Hematopoietic multipotent progenitor cell treated with erythropoietin and hydrocortisone succinate and interleukin-3 and kit ligand, for 17 days (in vitro differentiated cells): ENCODE measurements around the gene KCTD19.
A peak's percentile ranks its signal among the peaks of the same experiment; 100 is the strongest.

ENCODE experiments used
- DNase-seq: peaks from one replicate; pipeline ENCODE4 v3.0.0-alpha.2; 2015; ENCODE audit warnings: low spot score

The KCTD19 gene

GRCh38 chr16:67258161-67258835, 68.2 kb downstream of the KCTD19 start:
- DNase-seq = no peak

GRCh38 chr16:67257486-67258160, 68.9 kb downstream of the KCTD19 start:
- DNase-seq = no peak

GRCh38 chr16:67256701-67257230, 69.8 kb downstream of the KCTD19 start:
- DNase-seq = no peak

DNA sequence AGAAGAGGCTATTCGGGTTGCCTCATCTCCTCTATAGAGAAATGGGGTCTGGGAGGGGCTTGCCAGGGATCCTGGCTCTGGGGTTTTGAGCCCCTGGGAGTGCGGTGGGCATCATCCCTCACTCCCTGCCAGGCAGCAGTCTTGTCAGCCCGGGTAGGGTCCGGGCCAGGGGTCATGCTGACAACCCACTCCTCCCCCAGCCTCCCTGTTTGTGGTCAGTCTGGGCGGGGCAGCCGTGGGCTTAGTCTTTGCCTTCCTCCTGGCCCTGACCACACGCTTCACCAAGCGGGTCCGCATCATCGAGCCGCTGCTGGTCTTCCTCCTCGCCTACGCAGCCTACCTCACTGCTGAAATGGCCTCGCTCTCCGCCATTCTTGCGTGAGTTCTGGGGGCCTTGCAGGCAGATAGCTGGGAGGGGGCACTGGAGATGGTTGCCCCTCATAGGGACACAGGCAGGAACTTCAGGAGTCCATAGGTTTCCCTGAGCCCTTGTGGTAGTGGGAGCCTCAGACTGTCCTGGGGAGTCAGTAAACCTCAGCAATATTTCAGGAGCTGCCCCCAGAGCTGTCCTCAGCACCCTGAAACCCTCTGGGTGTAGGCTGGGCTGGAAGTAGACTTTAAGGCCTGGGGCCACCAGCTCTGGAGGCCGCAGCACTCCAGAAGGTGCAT, 70.9 kb downstream of the KCTD19 start:
- no peak for DNase-seq

DNA sequence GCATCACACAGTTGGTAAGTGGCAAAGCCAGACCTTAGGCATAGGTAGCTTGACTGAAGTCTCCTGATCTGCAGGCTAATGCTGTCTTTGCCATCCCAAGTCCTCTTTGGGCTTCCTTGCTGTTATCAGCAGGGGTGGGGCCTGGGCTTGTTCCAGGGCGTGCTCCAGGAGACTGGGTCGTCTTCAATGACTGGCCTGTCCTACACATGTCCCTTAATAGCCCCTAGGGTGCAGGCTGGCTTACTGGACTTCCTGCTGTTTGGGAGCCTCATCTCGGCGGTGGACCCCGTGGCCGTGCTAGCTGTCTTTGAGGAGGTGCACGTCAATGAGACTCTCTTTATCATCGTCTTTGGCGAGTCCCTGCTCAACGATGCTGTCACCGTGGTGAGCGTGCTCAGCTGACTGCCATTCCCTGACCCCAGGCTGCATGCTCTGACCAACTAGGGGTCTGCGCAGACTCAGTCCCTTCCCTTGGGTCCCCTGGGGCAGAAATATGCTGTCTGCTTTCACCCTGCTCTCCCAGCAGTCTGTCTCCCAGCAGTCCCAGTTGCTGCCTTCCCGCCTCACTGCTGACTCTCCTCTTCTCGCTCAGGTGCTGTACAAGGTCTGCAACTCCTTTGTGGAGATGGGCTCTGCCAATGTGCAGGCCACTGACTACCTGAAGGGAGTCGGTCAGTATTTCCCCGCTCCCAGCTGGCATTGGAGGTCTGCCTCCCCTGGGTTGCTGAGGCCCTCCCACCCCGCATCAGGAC, 71.6 kb downstream of the KCTD19 start:
- peak; percentile 60 for DNase-seq

DNA sequence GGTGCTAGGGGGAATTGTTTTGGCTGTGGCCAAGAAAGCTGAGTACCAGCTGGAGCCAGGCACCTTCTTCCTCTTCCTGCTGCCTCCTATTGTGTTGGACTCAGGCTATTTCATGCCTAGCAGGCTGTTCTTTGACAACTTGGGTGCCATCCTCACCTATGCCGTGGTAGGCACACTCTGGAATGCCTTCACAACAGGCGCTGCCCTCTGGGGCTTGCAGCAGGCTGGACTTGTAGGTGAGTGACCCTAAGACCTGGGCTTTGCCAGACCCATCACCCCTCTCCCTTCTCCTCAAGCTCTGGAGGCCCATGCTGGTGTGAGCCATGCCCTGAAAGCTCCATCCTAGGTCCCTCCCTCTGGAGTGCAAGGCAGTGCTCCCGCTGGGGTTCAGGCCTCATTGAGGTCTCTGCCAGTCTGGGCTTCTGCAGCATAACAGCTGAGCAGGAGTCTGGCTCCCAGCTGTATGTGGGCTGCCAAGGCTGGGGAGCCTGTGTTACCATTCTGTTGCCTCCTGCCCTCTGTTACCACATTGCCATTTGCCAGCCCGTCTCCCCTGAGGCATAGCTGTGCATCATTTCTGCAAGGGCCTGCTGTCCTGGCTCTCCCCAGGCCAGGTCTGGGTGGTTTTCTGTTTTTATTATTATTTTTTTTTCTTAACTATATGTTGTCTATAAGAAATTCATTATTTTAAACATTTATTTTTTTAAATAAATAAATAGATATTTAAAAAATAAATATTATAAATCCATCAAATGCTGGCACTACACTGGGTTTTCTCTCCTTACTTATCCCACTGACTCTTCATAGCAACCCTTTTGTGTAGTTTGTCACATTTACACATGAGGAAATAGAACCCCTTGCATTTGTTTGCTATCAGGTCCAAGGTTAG, 73.7 kb downstream of the KCTD19 start:
- no peak for DNase-seq

DNA sequence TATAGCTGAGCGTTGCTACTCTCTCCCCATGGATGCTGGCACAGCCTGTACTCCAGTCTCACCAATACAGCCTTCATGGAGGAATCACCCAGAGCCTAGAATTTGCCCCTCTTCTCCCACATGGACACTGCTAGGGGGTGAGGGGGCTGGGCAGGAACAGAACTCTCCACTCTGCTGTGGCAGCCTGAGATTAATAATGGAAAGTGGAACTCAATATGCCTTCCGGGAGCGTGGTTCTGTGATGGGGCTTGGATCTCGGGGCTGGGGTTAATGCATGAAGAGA, 76.6 kb downstream of the KCTD19 start:
- no peak for DNase-seq

DNA sequence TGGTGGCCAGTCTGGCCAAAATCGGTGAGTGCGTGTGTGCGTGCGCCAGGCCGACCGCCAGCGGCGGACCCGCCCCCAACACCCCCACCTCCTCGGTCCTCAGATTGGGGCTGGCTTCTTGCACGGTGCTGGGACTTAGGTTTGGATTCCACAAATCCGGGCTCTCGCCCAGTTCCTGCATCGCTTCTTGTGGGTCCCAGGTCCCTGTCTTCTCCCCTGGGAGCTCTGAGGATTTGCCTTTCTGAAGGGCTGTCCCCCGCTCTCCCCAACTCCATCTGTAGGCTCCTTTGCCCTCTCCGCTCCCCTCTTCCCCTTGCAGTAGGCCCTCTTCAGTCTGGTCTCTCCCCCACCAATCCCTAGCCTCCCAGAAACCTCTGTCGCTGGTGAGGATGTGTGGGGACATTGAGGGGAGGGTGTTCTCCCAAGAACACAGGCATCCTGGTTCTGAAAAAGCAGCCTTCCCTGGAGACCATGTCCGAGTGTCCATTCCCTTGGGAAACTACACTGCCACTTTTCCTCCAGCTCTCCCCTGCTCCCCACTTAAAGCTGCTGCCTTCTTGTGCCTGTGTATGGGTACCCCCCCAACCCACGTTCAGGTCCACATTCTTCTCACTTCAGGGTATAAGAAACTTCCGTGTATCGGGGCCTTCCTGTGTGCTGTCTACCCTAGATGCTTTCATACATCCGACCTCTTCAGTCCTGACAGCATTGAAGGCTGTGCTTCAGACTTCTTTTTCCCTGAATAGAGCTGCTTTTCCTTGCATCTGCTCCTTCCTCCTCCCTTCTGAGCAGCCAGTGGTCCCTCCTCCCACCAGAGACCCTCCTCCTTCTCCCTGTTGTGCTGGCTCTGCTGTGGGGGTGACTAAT, 77.1 kb downstream of the KCTD19 start:
- DNase-seq = no peak

DNA sequence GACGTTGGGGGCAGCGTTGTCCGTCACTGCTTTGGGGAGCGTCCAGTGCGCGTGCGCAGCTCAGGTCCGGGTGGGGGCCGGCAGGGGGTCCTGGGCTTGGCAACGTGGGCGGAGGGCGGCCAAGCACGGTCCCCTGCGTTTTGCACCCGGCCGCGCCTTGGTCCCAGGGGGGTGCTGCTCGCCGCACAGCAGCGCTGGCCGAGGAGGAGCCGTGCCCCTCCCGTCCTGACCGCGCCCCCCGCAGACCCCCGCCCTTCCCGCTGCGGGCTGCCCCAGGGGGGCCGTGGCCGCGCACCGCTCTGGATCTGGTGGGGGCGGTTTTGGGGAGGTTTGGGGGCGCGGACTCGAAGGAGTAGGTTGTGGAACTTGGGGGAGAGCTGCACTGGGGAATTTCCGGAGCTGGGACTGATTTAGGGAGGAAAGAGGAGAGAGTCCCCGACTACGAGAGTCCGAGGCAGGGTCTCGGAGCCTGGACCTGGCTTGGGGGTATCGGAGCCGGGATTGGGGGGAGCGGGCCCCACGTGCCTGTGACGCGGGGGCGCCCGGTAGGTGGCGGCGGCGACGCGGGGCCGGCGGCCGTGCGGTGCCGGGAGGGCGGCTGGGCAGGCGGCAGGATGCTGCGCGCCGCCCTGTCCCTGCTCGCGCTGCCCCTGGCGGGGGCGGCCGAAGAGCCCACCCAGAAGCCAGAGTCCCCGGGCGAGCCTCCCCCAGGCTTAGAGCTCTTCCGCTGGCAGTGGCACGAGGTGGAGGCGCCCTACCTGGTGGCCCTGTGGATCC, 78.0 kb downstream of the KCTD19 start, which contains the start of gene SLC9A5:
TSS of gene SLC9A5 (plus strand) at position 579 of the 777 bp plus-strand sequence. CDS start at position 615, 36 bp downstream.
- no peak for DNase-seq

DNA sequence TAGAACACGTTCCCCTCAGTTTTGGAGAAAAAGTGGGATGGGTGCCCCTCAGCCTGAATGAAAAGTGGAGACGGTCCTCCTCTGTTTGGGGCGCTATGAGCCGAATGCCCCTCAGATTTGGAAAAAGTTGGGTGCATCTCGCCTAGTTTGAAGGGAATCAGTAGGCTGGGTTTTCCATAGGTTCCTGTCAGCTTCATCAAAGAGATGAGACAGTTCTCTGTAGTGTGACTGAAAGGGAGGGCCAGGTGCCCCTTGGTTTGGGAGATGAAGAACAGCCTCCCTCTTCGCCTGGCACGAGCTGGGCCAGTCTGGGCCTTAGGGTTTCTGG, 78.5 kb downstream of the KCTD19 start:
- DNase-seq = no peak

- DNase-seq = peak; percentile 93
These were observed 79.1 kb downstream of the KCTD19 start, which contains the start of gene FHOD1 for GRCh38 chr16:67247192-67248072. Gene FHOD1, minus strand, starts transcription at chr16:67247481. Its CDS starts 71 bp downstream, at chr16:67247410.

- DNase-seq = peak; percentile 65
These were observed 79.8 kb downstream of the KCTD19 start for GRCh38 chr16:67246756-67247191.

- DNase-seq = no peak
These were observed 80.3 kb downstream of the KCTD19 start for GRCh38 chr16:67246081-67246755.

GRCh38 chr16:67245674-67246080, 80.9 kb downstream of the KCTD19 start:
- DNase-seq = no peak

DNA sequence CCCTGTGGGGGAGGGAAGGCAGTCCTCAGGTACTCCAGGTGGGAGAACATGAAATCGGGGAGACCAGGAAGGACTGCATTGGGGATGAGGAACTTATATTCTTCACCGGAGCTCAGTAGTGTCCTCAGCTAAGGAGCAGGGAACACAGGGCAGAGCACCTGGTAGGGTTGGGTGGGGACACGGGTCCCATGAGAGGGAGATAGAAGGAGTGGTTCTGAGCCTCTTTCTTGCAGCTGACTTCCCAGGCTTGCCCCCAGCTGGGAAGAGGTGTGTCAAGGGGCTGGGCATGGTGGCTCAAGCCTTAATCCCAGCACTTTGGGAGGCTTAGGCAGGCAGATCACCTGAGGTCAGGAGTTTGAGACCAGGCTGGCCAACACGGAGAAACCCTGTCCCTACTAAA, 81.4 kb downstream of the KCTD19 start:
- DNase-seq = no peak

- no peak for DNase-seq
These were observed 82.0 kb downstream of the KCTD19 start for GRCh38 chr16:67244387-67245185.

DNA sequence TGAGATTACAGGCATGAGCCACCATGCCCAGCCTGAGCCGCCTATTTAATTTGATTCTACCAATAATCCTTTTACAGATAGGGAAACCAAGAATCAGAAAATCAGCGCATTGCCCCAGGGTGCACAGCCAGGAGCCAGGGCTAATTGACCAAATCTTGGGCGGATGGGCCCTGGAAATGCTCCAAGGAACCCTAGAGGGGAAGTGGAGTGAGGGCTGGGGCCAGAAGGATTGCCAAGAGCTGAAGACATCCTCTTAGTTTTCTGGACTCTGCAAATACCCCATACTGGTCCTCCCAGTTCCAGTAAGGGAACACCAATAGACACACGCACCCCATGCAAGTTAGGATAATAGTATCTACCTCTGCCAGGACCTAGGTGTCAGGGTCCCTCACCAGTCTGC, 83.1 kb downstream of the KCTD19 start:
- DNase-seq = no peak
